Stimulated activated CD4-positive, alpha-beta T cell treated with anti-CD3 and anti-CD28 coated beads, Interleukin-4, amount 100 ng/mL, for 48 hours (primary cell): Measurements from ENCODE around the gene RARB.

Experiments used
- DNase-seq, 2 donors: peaks; one replicate each; pipeline ENCODE4 v3.0.0-alpha.2; 2020; ENCODE audit warnings: low read depth in 2 of 2

RARB gene

GRCh38 chr3:25603703-25604102 lies 175.6 kb downstream of the RARB start:
- no peak for DNase-seq

GRCh38 chr3:25604107-25604805 lies 176.2 kb downstream of the RARB start:
- no peak for DNase-seq

GRCh38 chr3:25610167-25610566 lies 182.1 kb downstream of the RARB start:
- DNase-seq: no peak

- DNase-seq: no peak
Measured at GRCh38 chr3:25610779-25611178, 182.7 kb downstream of the RARB start.

- no peak for DNase-seq
Measured at GRCh38 chr3:25611193-25611592, 183.1 kb downstream of the RARB start.

GRCh38 chr3:25618028-25618427 lies 190.0 kb downstream of the RARB start:
- DNase-seq: no peak

GRCh38 chr3:25619382-25619781 lies 191.3 kb downstream of the RARB start:
- no peak for DNase-seq

GRCh38 chr3:25620493-25620892 lies 192.4 kb downstream of the RARB start:
- DNase-seq: no peak

- no peak for DNase-seq
Measured at GRCh38 chr3:25621087-25621486, 193.0 kb downstream of the RARB start.

GRCh38 chr3:25631989-25632388 lies 203.9 kb downstream of the RARB start:
- no peak for DNase-seq

- no peak for DNase-seq
Measured at GRCh38 chr3:25633919-25634318, 205.9 kb downstream of the RARB start.

- no peak for DNase-seq
Measured at GRCh38 chr3:25635038-25635437, 207.0 kb downstream of the RARB start.
